ENCODE data around the gene ZYG11A. TPM values are rescaled to one million over a fixed set of nuclear protein-coding genes. Genes with fewer than 3 reads are reported as not detected.
"Not testable (repeated sequence)": the region's sequence is repeated elsewhere in the genome, so short reads cannot be mapped to it uniquely, and the experiment has no call there.

The ZYG11A gene
- total RNA-seq, 1 experiment from 2014 or later: 2.4 TPM

DNA sequence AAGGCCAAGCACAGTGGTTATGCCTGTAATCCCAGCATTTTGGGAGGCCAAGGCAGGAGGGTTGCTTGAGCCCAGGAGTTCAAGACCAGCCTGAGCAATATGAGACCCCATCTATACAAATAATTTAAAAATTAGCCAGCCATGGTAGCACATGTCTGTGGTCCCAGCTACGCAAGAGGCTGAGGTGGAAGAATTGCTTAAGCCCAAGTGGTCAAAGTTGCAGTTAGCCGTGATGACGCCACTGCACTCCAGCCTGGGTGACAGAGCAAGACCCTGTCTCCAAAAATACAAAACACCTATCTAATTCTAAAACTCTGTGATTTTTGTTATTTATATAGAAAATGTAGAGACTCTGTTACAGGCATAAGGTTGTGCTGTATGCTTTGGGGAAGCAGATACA is 44.2 kb upstream of the ZYG11A start:
- no peak overlapping the region for H3K4me3 ChIP-seq (ENCODE audit: low read depth, low read length)
- Mint-ChIP-seq H3K27ac (ENCODE audit: unreplicated experiment) (no peak overlapping the region), H3K9me3 (ENCODE audit: unreplicated experiment) (no peaks in the 10 kb centered on the region), H3K27me3 (ENCODE audit: insufficient read depth, unreplicated experiment) (no peaks in the 10 kb centered on the region), H3K4me1 (ENCODE audit: low read depth, unreplicated experiment) (no peaks in the 10 kb centered on the region), H3K4me3 (ENCODE audit: unreplicated experiment) (no peak overlapping the region), H3K36me3 (ENCODE audit: insufficient read depth, unreplicated experiment) (peaks cover 11% of the 10 kb centered on the region)
- no TSS peak for BruUV-seq (replicated peaks)
- CTCF ChIA-PET: no interaction called here
- POLR2A ChIA-PET: no interaction called here
- TF ChIP-seq, protein P1, sequence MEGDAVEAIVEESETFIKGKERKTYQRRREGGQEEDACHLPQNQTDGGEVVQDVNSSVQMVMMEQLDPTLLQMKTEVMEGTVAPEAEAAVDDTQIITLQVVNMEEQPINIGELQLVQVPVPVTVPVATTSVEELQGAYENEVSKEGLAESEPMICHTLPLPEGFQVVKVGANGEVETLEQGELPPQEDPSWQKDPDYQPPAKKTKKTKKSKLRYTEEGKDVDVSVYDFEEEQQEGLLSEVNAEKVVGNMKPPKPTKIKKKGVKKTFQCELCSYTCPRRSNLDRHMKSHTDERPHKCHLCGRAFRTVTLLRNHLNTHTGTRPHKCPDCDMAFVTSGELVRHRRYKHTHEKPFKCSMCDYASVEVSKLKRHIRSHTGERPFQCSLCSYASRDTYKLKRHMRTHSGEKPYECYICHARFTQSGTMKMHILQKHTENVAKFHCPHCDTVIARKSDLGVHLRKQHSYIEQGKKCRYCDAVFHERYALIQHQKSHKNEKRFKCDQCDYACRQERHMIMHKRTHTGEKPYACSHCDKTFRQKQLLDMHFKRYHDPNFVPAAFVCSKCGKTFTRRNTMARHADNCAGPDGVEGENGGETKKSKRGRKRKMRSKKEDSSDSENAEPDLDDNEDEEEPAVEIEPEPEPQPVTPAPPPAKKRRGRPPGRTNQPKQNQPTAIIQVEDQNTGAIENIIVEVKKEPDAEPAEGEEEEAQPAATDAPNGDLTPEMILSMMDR (IDR thresholded peaks at IDR 0.05; ENCODE audit: insufficient read depth in 1 of 2, low read depth in 1 of 2, low read length in 1 of 2, severe bottlenecking in 1 of 2, unreplicated experiment in 1 of 2): no peak
- H3K9me3 ChIP-seq: no peaks in the 10 kb centered on the region
- intact Hi-C loops (cut with micrococcal nuclease; ENCODE audit: unreplicated experiment): no loop called here
- H3K27me3 ChIP-seq (replicated peaks; ENCODE audit: control insufficient read depth, insufficient read depth, low read length): no peaks in the 10 kb centered on the region
- no peaks in the 10 kb centered on the region for H3K36me3 ChIP-seq (ENCODE audit: control insufficient read depth, insufficient read depth, low read length)
- no peaks in the 10 kb centered on the region for H3K4me1 ChIP-seq
- DNase-seq: no peak

DNA sequence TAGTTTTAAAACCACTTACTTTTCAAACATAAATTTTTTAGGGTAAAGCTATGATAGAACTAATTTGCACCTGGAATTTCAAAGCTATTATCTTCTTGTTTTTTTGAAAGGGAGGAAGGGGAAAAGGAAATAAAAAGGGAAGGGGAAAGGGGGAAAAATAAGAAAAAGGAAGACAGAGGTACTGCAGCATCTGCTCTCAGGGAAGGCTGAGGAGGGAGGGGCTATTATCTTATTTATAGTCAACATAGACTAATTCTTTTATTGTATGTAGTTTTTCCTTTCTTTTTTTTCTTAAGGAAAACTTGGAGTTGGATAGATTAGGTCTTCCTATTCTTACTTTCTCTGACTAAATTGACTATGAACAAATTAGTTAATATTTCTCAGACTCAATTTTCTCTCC is 41.5 kb upstream of the ZYG11A start:
- Mint-ChIP-seq H3K27me3 (ENCODE audit: insufficient read depth, unreplicated experiment) (no peaks in the 10 kb centered on the region), H3K27ac (ENCODE audit: unreplicated experiment) (no peak overlapping the region), H3K36me3 (ENCODE audit: insufficient read depth, unreplicated experiment) (peaks cover 26% of the 10 kb centered on the region), H3K4me3 (ENCODE audit: unreplicated experiment) (no peak overlapping the region), H3K4me1 (ENCODE audit: low read depth, unreplicated experiment) (no peaks in the 10 kb centered on the region), H3K9me3 (ENCODE audit: unreplicated experiment) (no peaks in the 10 kb centered on the region)
- no peak overlapping the region for H3K4me3 ChIP-seq (ENCODE audit: low read depth, low read length)
- TF ChIP-seq, protein P1 (IDR thresholded peaks at IDR 0.05; ENCODE audit: insufficient read depth in 1 of 2, low read depth in 1 of 2, low read length in 1 of 2, severe bottlenecking in 1 of 2, unreplicated experiment in 1 of 2): no peak
- H3K36me3 ChIP-seq (ENCODE audit: control insufficient read depth, insufficient read depth, low read length): no peaks in the 10 kb centered on the region
- POLR2A ChIA-PET: no interaction called here
- no peaks in the 10 kb centered on the region for H3K4me1 ChIP-seq
- H3K9me3 ChIP-seq: no peaks in the 10 kb centered on the region
- no TSS peak for BruUV-seq (replicated peaks)
- no peaks in the 10 kb centered on the region for H3K27me3 ChIP-seq (replicated peaks; ENCODE audit: control insufficient read depth, insufficient read depth, low read length)
- DNase-seq: no peak
- CTCF ChIA-PET: no interaction called here
- intact Hi-C loops (cut with micrococcal nuclease; ENCODE audit: unreplicated experiment): no loop called here

DNA sequence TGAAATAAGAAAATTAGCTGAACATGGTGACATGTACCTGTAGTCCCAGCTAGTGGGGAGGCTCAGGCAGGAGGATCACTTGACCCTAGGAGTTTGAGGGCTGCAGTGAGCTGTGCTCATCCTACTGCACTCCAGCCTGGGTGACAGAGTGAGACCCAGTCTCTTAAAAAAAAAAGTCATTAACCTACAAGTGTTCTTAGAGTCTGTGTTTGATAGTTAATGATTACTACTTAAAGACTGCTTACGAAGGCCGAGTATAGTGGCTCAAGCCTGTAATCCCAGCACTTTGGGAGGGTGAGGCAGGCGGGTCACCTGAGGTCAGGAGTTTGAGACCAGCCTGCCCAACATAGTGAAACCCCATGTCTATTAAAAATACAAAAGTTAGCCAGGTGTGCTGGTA is 38.5 kb upstream of the ZYG11A start:
- H3K4me1 Mint-ChIP-seq (ENCODE audit: low read depth, unreplicated experiment); H3K27me3 ChIP-seq (replicated peaks; ENCODE audit: control insufficient read depth, insufficient read depth, low read length); H3K4me1 ChIP-seq; H3K9me3 ChIP-seq; H3K4me3 ChIP-seq (ENCODE audit: low read depth, low read length); H3K4me3 Mint-ChIP-seq (ENCODE audit: unreplicated experiment); H3K36me3 ChIP-seq (ENCODE audit: control insufficient read depth, insufficient read depth, low read length); H3K27ac Mint-ChIP-seq (ENCODE audit: unreplicated experiment); intact Hi-C loops (cut with micrococcal nuclease; ENCODE audit: unreplicated experiment); H3K9me3 Mint-ChIP-seq (ENCODE audit: unreplicated experiment); BruUV-seq (replicated peaks); POLR2A ChIA-PET; DNase-seq; H3K27me3 Mint-ChIP-seq (ENCODE audit: insufficient read depth, unreplicated experiment): not testable (repeated sequence)
- H3K36me3 Mint-ChIP-seq (ENCODE audit: insufficient read depth, unreplicated experiment): peaks cover 22% of the 10 kb centered on the region
- CTCF ChIA-PET: interaction anchor here (0.7 kb wide), 1 partner anchor 103 kb away, joined by 3 read pairs; no protein-coding TSS in a partner anchor

DNA sequence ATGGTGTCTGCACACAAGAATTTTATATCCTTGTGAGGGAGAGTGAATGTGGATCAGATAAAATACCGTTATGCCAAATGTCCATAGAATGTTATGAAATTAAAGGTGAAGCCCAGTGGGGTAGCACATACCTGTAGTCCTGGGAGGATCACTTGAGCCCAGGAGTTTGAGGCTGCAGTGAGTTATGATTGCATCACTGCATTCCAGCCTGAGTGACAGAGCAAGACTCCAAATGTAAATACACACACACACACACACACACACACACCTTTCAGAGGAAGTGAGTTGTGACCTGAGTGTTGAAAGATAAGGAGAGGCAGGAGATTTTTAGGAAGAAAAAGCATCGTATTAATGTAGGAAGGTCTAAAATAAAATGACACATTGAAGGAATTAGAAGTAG is 28.1 kb upstream of the ZYG11A start:
- POLR2A ChIA-PET: no interaction called here
- no peaks in the 10 kb centered on the region for H3K9me3 Mint-ChIP-seq (ENCODE audit: unreplicated experiment)
- no TSS peak for BruUV-seq (replicated peaks)
- TF ChIP-seq, protein P1 (IDR thresholded peaks at IDR 0.05; ENCODE audit: insufficient read depth in 1 of 2, low read depth in 1 of 2, low read length in 1 of 2, severe bottlenecking in 1 of 2, unreplicated experiment in 1 of 2): no peak
- DNase-seq: peak; percentile 65
- H3K4me3 Mint-ChIP-seq (ENCODE audit: unreplicated experiment): no peak overlapping the region
- H3K4me1 ChIP-seq: peaks cover 5% of the 10 kb centered on the region
- H3K27me3 Mint-ChIP-seq (ENCODE audit: insufficient read depth, unreplicated experiment): no peaks in the 10 kb centered on the region
- CTCF ChIA-PET: no interaction called here
- H3K27me3 ChIP-seq (replicated peaks; ENCODE audit: control insufficient read depth, insufficient read depth, low read length): no peaks in the 10 kb centered on the region
- H3K27ac Mint-ChIP-seq (ENCODE audit: unreplicated experiment): peak overlapping the region; percentile 53
- H3K4me1 Mint-ChIP-seq (ENCODE audit: low read depth, unreplicated experiment): peaks cover 7% of the 10 kb centered on the region
- intact Hi-C loops (cut with micrococcal nuclease; ENCODE audit: unreplicated experiment): no loop called here
- H3K36me3 ChIP-seq (ENCODE audit: control insufficient read depth, insufficient read depth, low read length): no peaks in the 10 kb centered on the region; the same call in 1 of the 2 replicates
- peaks cover 30% of the 10 kb centered on the region for H3K36me3 Mint-ChIP-seq (ENCODE audit: insufficient read depth, unreplicated experiment)
- H3K4me3 ChIP-seq (ENCODE audit: low read depth, low read length): no peak overlapping the region
- no peaks in the 10 kb centered on the region for H3K9me3 ChIP-seq

DNA sequence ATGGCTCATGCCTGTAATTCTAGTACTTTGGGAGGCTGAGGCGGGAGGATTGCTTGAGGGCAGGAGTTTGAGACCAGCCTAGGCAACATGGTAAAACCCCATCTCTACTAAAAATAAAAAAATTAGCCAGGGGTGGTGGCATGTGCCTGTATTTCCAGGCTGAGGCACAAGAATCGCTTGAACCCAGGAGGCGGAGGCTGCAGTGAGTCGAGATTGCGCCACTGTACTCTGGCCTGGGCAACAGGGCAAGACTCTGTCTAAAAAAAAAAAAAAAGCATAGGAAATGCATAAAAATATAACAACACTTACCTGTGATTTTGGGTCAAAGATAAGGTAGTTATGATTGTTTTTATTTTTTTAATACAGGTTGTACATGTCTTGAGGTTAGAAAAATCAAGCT is 21.7 kb upstream of the ZYG11A start:
- H3K9me3 ChIP-seq; POLR2A ChIA-PET; H3K4me3 Mint-ChIP-seq (ENCODE audit: unreplicated experiment); DNase-seq; H3K27me3 ChIP-seq (replicated peaks; ENCODE audit: control insufficient read depth, insufficient read depth, low read length); H3K4me3 ChIP-seq (ENCODE audit: low read depth, low read length); H3K27me3 Mint-ChIP-seq (ENCODE audit: insufficient read depth, unreplicated experiment); H3K27ac Mint-ChIP-seq (ENCODE audit: unreplicated experiment); intact Hi-C loops (cut with micrococcal nuclease; ENCODE audit: unreplicated experiment); H3K4me1 Mint-ChIP-seq (ENCODE audit: low read depth, unreplicated experiment); CTCF ChIA-PET; H3K9me3 Mint-ChIP-seq (ENCODE audit: unreplicated experiment); H3K36me3 ChIP-seq (ENCODE audit: control insufficient read depth, insufficient read depth, low read length); BruUV-seq (replicated peaks); H3K4me1 ChIP-seq: not testable (repeated sequence)
- peaks cover 18% of the 10 kb centered on the region for H3K36me3 Mint-ChIP-seq (ENCODE audit: insufficient read depth, unreplicated experiment)

All from Caco-2 (cell line).